Breast epithelium (tissue), 4 donors: ENCODE measurements around the gene MYEOV. TPM values are rescaled to one million over a fixed set of nuclear protein-coding genes. Genes with fewer than 3 reads are reported as not detected.

Experiments
- DNase-seq, 2 donors: peaks; one replicate each; pipeline ENCODE4 v3.0.0-alpha.2; 2019; ENCODE audit warnings: low spot score in 2 of 2
- H3K27ac ChIP-seq, 2 donors: fragments of 200-600 bp; sonication (generic) in 1 of 2; one replicate each; pipeline ENCODE4 v1.5.1; 2016 to 2019; ENCODE audit warnings: mild to moderate bottlenecking in 1 of 2
- H3K27me3 ChIP-seq, 2 donors: fragments of 200-600 bp; sonication (generic) in 1 of 2; one replicate each; pipeline versions ENCODE4 v1.5.1 to v1.6.0; 2017 to 2019; ENCODE audit warnings: control low read depth in 1 of 2, mild to moderate bottlenecking in 1 of 2
- H3K36me3 ChIP-seq: fragments of 200-600 bp; one replicate; pipeline ENCODE4 v1.5.1; 2019
- H3K4me1 ChIP-seq, 2 donors: fragments of 200-600 bp; sonication (generic); one replicate each; pipeline ENCODE4 v1.5.1; 2016 to 2019; ENCODE audit warnings: control low read depth in 1 of 2
- H3K4me3 ChIP-seq, 3 donors: fragments of 200-600 bp; sonication (generic); 1 replicate in 2 of 3; 2 replicates in 1 of 3; pipeline ENCODE4 v1.5.1; 2016 to 2019; ENCODE audit warnings: mild to moderate bottlenecking in 3 of 3, moderate library complexity in 2 of 3
- H3K9me3 ChIP-seq, 2 donors: fragments of 200-600 bp; sonication (generic) in 1 of 2; one replicate each; pipeline ENCODE4 v1.5.1; 2016 to 2019; ENCODE audit warnings: control low read depth in 1 of 2
- POLR2A ChIP-seq: fragments of 450-650 bp; IDR thresholded peaks from one replicate; pipeline ENCODE4 v1.6.1; 2016; ENCODE audit warnings: antibody characterized with exemption, mild to moderate bottlenecking, moderate library complexity
- POLR2AphosphoS5 ChIP-seq, 3 donors: sonication (generic); formaldehyde crosslinking; IDR thresholded peaks; one replicate each; pipeline ENCODE4 v1.6.1; 2017; ENCODE audit warnings: antibody characterized with exemption in 3 of 3
- intact Hi-C: fragments of 100-400 bp; cut with DNase I; formaldehyde crosslinking; loops from one replicate; pipeline ENCODE4 v1.15.1; 2023; ENCODE audit warnings: low total_unique reads
- total RNA-seq, 3 donors: library from RNA; depleted of rRNA; stranded (reverse); fragments of >200 nt; gene quantifications; one replicate each; pipeline ENCODE4 v1.1.0, GENCODE V29; 2016
- TF ChIP-seq, protein P1 (sequence below), 3 donors: fragments of 450-650 bp; IDR thresholded peaks; one replicate each; pipeline ENCODE4 v1.5.1; 2016 to 2017; ENCODE audit warnings: antibody characterized with exemption in 3 of 3, mild to moderate bottlenecking in 3 of 3, moderate library complexity in 3 of 3

Gene MYEOV
- total RNA-seq, 3 donors from 2014 or later = 2.8 to 22.0 (median 18.7) TPM

DNA sequence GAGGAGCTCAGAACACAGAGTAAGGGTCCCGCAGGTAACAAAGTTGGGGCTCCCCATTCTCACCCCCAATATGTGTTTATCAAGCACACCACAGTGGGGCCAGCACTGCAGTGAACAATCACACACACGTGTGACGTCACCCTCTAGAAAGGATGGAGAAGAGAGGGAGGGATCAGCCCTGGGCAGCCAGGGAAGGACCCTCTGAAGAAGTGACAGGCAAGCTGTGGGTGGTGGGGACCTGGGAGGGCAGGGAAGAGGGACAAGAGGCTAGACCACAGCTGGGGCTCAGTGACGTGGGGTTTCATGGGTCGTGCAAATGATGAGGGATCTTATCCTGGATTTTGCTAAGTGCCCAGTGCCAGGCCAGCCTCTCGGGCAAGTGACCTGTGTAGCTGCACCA is 28.7 kb upstream of the MYEOV start:
- no peak for DNase-seq
- H3K9me3 ChIP-seq = no peaks in the 10 kb centered on the region
- TF ChIP-seq, protein P1, sequence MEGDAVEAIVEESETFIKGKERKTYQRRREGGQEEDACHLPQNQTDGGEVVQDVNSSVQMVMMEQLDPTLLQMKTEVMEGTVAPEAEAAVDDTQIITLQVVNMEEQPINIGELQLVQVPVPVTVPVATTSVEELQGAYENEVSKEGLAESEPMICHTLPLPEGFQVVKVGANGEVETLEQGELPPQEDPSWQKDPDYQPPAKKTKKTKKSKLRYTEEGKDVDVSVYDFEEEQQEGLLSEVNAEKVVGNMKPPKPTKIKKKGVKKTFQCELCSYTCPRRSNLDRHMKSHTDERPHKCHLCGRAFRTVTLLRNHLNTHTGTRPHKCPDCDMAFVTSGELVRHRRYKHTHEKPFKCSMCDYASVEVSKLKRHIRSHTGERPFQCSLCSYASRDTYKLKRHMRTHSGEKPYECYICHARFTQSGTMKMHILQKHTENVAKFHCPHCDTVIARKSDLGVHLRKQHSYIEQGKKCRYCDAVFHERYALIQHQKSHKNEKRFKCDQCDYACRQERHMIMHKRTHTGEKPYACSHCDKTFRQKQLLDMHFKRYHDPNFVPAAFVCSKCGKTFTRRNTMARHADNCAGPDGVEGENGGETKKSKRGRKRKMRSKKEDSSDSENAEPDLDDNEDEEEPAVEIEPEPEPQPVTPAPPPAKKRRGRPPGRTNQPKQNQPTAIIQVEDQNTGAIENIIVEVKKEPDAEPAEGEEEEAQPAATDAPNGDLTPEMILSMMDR (IDR thresholded peaks at IDR 0.05) = no peak
- TF ChIP-seq POLR2A (no peak), POLR2AphosphoS5 (IDR thresholded peaks at IDR 0.05) (no peak)
- H3K4me3 ChIP-seq = no peak overlapping the region
- no peak overlapping the region for H3K27ac ChIP-seq
- no peaks in the 10 kb centered on the region for H3K36me3 ChIP-seq
- no peaks in the 10 kb centered on the region for H3K27me3 ChIP-seq
- intact Hi-C loops = no loop called here
- no peaks in the 10 kb centered on the region for H3K4me1 ChIP-seq

DNA sequence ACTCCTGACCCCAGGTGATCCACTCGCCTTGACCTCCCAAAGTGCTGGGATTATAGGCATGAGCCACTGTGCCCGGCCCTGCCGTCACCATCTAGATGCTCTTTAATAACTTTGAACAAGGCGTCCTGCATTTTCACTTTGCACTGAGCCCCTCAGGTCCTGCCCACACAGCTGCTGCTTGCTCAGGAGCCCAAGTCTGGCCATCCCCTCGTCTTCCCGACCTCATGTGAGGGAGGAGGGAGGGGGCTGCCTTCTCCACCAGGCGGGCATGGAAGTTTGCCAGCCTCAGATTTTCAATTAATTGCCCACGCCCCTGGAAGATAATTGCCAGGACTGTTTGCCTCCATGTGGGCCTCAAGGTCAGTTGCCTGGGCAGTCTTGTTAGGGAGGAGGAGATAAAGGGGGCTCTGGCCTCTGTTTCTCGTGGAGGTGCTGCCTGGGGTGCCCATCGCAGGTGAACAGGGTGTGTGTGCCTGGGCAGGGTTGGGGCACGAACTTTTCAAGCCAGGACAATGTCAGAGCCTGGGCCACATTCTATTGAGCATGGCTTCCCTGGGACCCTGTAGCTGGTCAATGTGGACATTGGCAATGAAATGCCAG is 27.9 kb upstream of the MYEOV start:
- H3K27me3 ChIP-seq = no peaks in the 10 kb centered on the region
- no peak for DNase-seq
- no peak overlapping the region for H3K27ac ChIP-seq
- intact Hi-C loops = no loop called here
- H3K4me1 ChIP-seq = no peaks in the 10 kb centered on the region
- H3K36me3 ChIP-seq = no peaks in the 10 kb centered on the region
- H3K4me3 ChIP-seq = no peak overlapping the region
- no peaks in the 10 kb centered on the region for H3K9me3 ChIP-seq
- TF ChIP-seq, protein P1 (IDR thresholded peaks at IDR 0.05) = no peak
- TF ChIP-seq POLR2AphosphoS5 (IDR thresholded peaks at IDR 0.05) (no peak), POLR2A (no peak)

DNA sequence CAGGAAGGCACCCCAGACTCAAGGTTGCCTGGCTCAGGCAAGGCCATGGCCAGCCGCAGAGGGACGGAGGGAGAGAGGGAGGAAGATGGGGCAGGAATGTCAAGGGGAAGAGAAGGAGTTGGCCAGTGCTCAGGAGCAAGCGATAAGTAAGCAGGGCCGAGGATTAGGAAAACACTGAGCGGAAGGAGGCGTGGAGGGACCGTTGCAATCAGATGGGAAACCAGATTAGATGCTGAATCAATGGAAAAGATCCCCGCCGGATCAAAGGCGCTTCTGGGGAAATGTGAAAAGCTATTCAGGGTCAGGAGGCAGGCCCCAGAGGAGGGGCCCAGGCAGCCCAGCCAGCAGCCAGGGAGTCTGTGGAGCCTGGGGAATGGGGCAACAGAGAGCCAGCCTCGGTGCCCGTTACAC is 26.6 kb upstream of the MYEOV start:
- no peak overlapping the region for H3K27ac ChIP-seq
- H3K4me3 ChIP-seq = no peak overlapping the region
- H3K27me3 ChIP-seq = no peaks in the 10 kb centered on the region
- H3K9me3 ChIP-seq = no peaks in the 10 kb centered on the region
- DNase-seq = no peak
- H3K4me1 ChIP-seq = no peaks in the 10 kb centered on the region
- H3K36me3 ChIP-seq = no peaks in the 10 kb centered on the region
- TF ChIP-seq POLR2AphosphoS5 (IDR thresholded peaks at IDR 0.05) (no peak), POLR2A (no peak)
- intact Hi-C loops = no loop called here

DNA sequence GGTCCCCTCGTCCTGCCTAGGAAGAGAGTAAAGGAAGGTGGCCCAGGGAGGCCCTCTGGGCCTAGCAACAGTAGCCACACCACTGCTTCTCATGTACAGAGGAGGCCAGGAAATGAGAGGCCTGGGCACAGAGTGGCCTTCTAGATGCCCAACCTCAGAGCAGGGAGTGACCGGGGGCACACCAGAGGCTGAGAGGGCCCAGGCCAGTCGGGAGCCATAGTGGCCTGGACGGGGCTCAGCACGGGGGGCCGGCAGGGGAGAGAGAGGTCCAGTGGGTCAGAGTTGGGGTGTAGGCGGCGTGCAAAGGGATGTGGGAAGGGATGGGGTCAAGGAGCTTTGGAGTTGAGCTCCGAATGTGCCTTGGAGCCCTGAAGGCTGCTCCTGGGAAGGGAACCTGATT is 25.0 kb upstream of the MYEOV start:
- no peak overlapping the region for H3K27ac ChIP-seq
- no peak overlapping the region for H3K4me3 ChIP-seq
- H3K9me3 ChIP-seq = no peaks in the 10 kb centered on the region
- no peaks in the 10 kb centered on the region for H3K36me3 ChIP-seq
- H3K4me1 ChIP-seq = no peaks in the 10 kb centered on the region
- intact Hi-C loops = no loop called here
- TF ChIP-seq, protein P1 (IDR thresholded peaks at IDR 0.05) = no peak
- TF ChIP-seq POLR2A (no peak), POLR2AphosphoS5 (IDR thresholded peaks at IDR 0.05) (no peak)
- DNase-seq = no peak
- H3K27me3 ChIP-seq = no peaks in the 10 kb centered on the region

DNA sequence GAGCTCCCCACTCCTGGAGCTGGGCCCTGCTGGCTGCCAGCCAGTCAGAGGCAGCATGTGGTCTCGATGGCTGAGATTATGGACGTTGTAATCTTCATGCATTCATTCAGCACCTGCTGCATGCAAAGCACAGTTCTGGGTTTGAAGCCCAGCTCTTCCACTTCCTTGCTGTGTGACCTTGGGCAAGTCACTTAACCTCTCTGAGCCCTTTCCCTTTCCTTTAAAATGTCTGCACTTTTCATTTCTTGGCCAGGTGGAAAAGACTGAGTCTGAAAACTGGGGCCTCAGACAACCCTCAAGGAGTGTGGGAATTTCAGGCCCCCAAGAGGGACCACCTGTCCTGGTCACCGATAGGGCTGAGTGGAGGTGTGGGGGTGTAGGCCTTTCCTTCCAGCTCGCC is 24.6 kb upstream of the MYEOV start:
- Histone ChIP-seq H3K36me3 (no peaks in the 10 kb centered on the region), H3K4me3 (no peak overlapping the region), H3K27ac (no peak overlapping the region), H3K4me1 (no peaks in the 10 kb centered on the region), H3K27me3 (no peaks in the 10 kb centered on the region), H3K9me3 (no peaks in the 10 kb centered on the region)
- TF ChIP-seq POLR2AphosphoS5 (IDR thresholded peaks at IDR 0.05) (no peak), POLR2A (no peak)
- TF ChIP-seq, protein P1 (IDR thresholded peaks at IDR 0.05) = no peak
- DNase-seq = no peak
- intact Hi-C loops = no loop called here
